BJ (cell line): Measurements from ENCODE around the gene BMP2. TPM values are rescaled to one million over a fixed set of nuclear protein-coding genes. Genes with fewer than 3 reads are reported as not detected.

Source experiments
- CTCF ChIA-PET: fragments of 350-600 bp; formaldehyde crosslinking; extraction: SDS; loops from one replicate; lab custom pipeline; 2021; ENCODE audit warnings: antibody characterized with exemption, inconsistent platforms; lab: Yijun Ruan, JAX
- POLR2A ChIA-PET: fragments of 300-600 bp; sonication (Branson Sonifier 250); formaldehyde crosslinking; extraction: SDS; loops from one replicate; lab custom pipeline; 2021; ENCODE audit warnings: antibody characterized with exemption; lab: Charles Lee
- DNase-seq: peaks from one replicate; pipeline ENCODE4 v3.0.0-alpha.2; 2011; ENCODE audit warnings: low read depth
- H3K27me3 ChIP-seq: 2 replicates; pipeline ENCODE4 v1.6.0; 2011; ENCODE audit warnings: low read length; ENCODE audit not compliant: control insufficient read depth, insufficient read depth
- H3K36me3 ChIP-seq: 2 replicates; pipeline ENCODE4 v1.5.1; 2011; ENCODE audit warnings: low read length; ENCODE audit not compliant: control insufficient read depth, insufficient read depth
- H3K4me3 ChIP-seq: 2 replicates; pipeline ENCODE4 v1.5.1; 2011; ENCODE audit warnings: low read depth, mild to moderate bottlenecking, control low read depth, low read length
- CTCF ChIP-seq: IDR thresholded peaks from 2 replicates; pipeline ENCODE4 v1.5.1; 2011; ENCODE audit warnings: low read depth, mild to moderate bottlenecking, control low read depth, inconsistent platforms, low read length, moderate library complexity; ENCODE audit not compliant: insufficient read depth
- polyA plus RNA-seq: library from polyadenylated mRNA; depleted of rRNA; stranded (reverse); fragments of >200 nt; gene quantifications from 2 replicates; pipeline ENCODE4 v1.2.3, GENCODE V29; 2011

BMP2 gene
- polyA plus RNA-seq, 1 experiment = 0.07 TPM

GRCh38 chr20:6828794-6829423 lies 61.4 kb downstream of the BMP2 start:
- Histone ChIP-seq H3K36me3 (no peaks in the 10 kb centered on the region), H3K4me3 (no peak overlapping the region), H3K27me3 (no peaks in the 10 kb centered on the region)
- peak; percentile 73 for TF ChIP-seq CTCF
- DNase-seq = peak; percentile 4
- ChIA-PET POLR2A (no interaction called here), CTCF (interaction anchor here (1.0 to 2.2 kb wide), 8 partner anchors 10 to 1098 kb away, joined by 3 to 11 read pairs (median 4); no protein-coding TSS in a partner anchor)

DNA sequence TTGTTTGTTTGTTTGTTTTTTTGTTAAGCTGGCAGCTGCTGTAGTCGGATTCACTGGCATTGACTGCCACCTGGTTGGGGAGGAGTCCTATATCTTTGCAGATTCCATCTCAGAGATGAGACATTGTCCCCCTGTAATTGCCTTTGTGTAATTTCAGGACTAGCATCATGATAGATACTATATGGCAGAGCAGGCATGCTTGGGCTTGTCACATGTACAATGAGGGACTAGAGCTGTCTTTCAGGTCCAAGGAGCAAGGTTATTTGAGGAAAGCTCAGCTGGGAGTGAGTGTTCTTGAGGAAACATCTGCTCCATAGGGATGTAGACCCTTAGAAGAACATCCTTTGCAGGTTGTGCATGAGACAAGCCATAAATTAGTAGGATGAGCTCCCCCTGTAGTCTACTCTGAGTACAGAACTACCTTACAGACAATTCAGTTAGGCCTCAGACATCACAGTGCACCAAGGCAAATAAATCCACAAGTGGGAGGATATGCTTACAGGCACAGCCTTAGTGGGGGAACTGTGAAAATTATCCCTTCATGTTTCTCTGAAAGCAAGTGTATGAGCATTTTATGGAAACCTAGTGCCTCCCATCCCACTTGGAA lies 62.1 kb downstream of the BMP2 start:
- H3K36me3 ChIP-seq = no peaks in the 10 kb centered on the region
- TF ChIP-seq CTCF = no peak; the same call in 1 of the 2 replicates
- no peak overlapping the region for H3K4me3 ChIP-seq
- no peak for DNase-seq
- ChIA-PET POLR2A (no interaction called here), CTCF (interaction anchor here (1.1 to 2.1 kb wide), 5 partner anchors 9 to 1030 kb away, joined by 3 to 6 read pairs (median 5); no protein-coding TSS in a partner anchor)
- H3K27me3 ChIP-seq = no peaks in the 10 kb centered on the region
